IPS-18a (cell line): ENCODE data around the gene RBMS1.
"Not testable (repeated sequence)": the region's sequence is repeated elsewhere in the genome, so short reads cannot be mapped to it uniquely, and the experiment has no call there.

ENCODE experiments used
- H3K27ac ChIP-seq: one replicate; pipeline ENCODE4 v1.5.1; 2013; ENCODE audit warnings: low read length
- H3K27me3 ChIP-seq: one replicate; pipeline ENCODE4 v1.6.1; 2013; ENCODE audit warnings: mild to moderate bottlenecking, low read length; ENCODE audit not compliant: control insufficient read depth, insufficient read depth
- H3K36me3 ChIP-seq: one replicate; pipeline ENCODE4 v1.6.1; 2013; ENCODE audit warnings: low read depth, low read length; ENCODE audit not compliant: control insufficient read depth
- H3K4me1 ChIP-seq: one replicate; pipeline ENCODE4 v1.6.1; 2013; ENCODE audit warnings: low read depth, low read length; ENCODE audit not compliant: control insufficient read depth
- H3K4me3 ChIP-seq: one replicate; pipeline ENCODE4 v1.5.1; 2013; ENCODE audit warnings: low read length
- H3K9ac ChIP-seq: one replicate; pipeline ENCODE4 v1.6.1; 2013; ENCODE audit warnings: mild to moderate bottlenecking, low read length, moderate library complexity
- H3K9me3 ChIP-seq: one replicate; pipeline ENCODE4 v1.6.1; 2013; ENCODE audit warnings: low read depth, low read length; ENCODE audit not compliant: control insufficient read depth

The RBMS1 gene

GRCh38 chr2:160498137-160498536, 4.5 kb upstream of the RBMS1 start:
- Histone ChIP-seq H3K36me3 (no peaks in the 10 kb centered on the region), H3K4me3 (no peak overlapping the region), H3K9ac (no peak overlapping the region), H3K27me3 (peaks cover 4% of the 10 kb centered on the region), H3K4me1 (no peaks in the 10 kb centered on the region), H3K9me3 (no peaks in the 10 kb centered on the region), H3K27ac (no peak overlapping the region)

- Histone ChIP-seq H3K27me3 (peaks cover 4% of the 10 kb centered on the region), H3K4me3 (peak overlapping the region; percentile 95), H3K27ac (no peak overlapping the region), H3K9ac (peak overlapping the region; percentile 45), H3K9me3 (no peaks in the 10 kb centered on the region), H3K4me1 (peaks cover 23% of the 10 kb centered on the region), H3K36me3 (no peaks in the 10 kb centered on the region)
These were observed 616 bp upstream of the RBMS1 start for GRCh38 chr2:160494201-160494644.

GRCh38 chr2:160492401-160493226, 993 bp downstream of the RBMS1 start:
- peak overlapping the region; percentile 87 for H3K9ac ChIP-seq
- peak overlapping the region; percentile 65 for H3K27ac ChIP-seq
- H3K4me1 ChIP-seq, result peaks cover 27% of the 10 kb centered on the region
- H3K9me3 ChIP-seq, result no peaks in the 10 kb centered on the region
- H3K4me3 ChIP-seq, result peak overlapping the region; percentile 95
- H3K27me3 ChIP-seq, result peaks cover 4% of the 10 kb centered on the region
- no peaks in the 10 kb centered on the region for H3K36me3 ChIP-seq

- H3K27me3 ChIP-seq, result peaks cover 4% of the 10 kb centered on the region
- no peaks in the 10 kb centered on the region for H3K36me3 ChIP-seq
- peak overlapping the region; percentile 95 for H3K4me3 ChIP-seq
- peaks cover 27% of the 10 kb centered on the region for H3K4me1 ChIP-seq
- H3K27ac ChIP-seq, result peak overlapping the region; percentile 65
- peak overlapping the region; percentile 87 for H3K9ac ChIP-seq
- no peaks in the 10 kb centered on the region for H3K9me3 ChIP-seq
These were observed 1.7 kb downstream of the RBMS1 start for GRCh38 chr2:160491911-160492371.

- peaks cover 27% of the 10 kb centered on the region for H3K4me1 ChIP-seq
These were observed 2.6 kb downstream of the RBMS1 start for GRCh38 chr2:160490733-160491685.

GRCh38 chr2:160489111-160489510, 4.5 kb downstream of the RBMS1 start:
- Histone ChIP-seq H3K9ac (no peak overlapping the region), H3K27me3 (no peaks in the 10 kb centered on the region), H3K27ac (no peak overlapping the region), H3K4me3 (no peak overlapping the region), H3K9me3 (no peaks in the 10 kb centered on the region), H3K4me1 (peaks cover 31% of the 10 kb centered on the region), H3K36me3 (no peaks in the 10 kb centered on the region)

More at GRCh38 chr2:160490733-160491685, 2.6 kb downstream of the RBMS1 start:
- Histone ChIP-seq H3K4me3 (peak overlapping the region; percentile 95), H3K9ac (peak overlapping the region; percentile 87), H3K27me3 (peaks cover 4% of the 10 kb centered on the region), H3K27ac (no peak overlapping the region), H3K36me3 (no peaks in the 10 kb centered on the region), H3K9me3 (no peaks in the 10 kb centered on the region)

- not testable (repeated sequence) for H3K27ac ChIP-seq, H3K9ac ChIP-seq, H3K9me3 ChIP-seq, H3K4me3 ChIP-seq, H3K27me3 ChIP-seq, H3K36me3 ChIP-seq
- H3K4me1 ChIP-seq, result peaks cover 31% of the 10 kb centered on the region
These were observed 5.3 kb downstream of the RBMS1 start for GRCh38 chr2:160488289-160488688.

- no peak overlapping the region for H3K4me3 ChIP-seq
- peaks cover 29% of the 10 kb centered on the region for H3K4me1 ChIP-seq
- H3K9me3 ChIP-seq, result no peaks in the 10 kb centered on the region
- H3K27ac ChIP-seq, result no peak overlapping the region
- no peaks in the 10 kb centered on the region for H3K27me3 ChIP-seq
- no peaks in the 10 kb centered on the region for H3K36me3 ChIP-seq
- H3K9ac ChIP-seq, result no peak overlapping the region
These were observed 7.3 kb downstream of the RBMS1 start for GRCh38 chr2:160486341-160486740.

- no peaks in the 10 kb centered on the region for H3K36me3 ChIP-seq
- H3K9me3 ChIP-seq, result no peaks in the 10 kb centered on the region
- H3K4me1 ChIP-seq, result peaks cover 16% of the 10 kb centered on the region
- no peaks in the 10 kb centered on the region for H3K27me3 ChIP-seq
- no peak overlapping the region for H3K9ac ChIP-seq
- no peak overlapping the region for H3K4me3 ChIP-seq
- H3K27ac ChIP-seq, result no peak overlapping the region
These were observed 8.6 kb downstream of the RBMS1 start for GRCh38 chr2:160484859-160485520.

- Histone ChIP-seq H3K9me3 (no peaks in the 10 kb centered on the region), H3K36me3 (no peaks in the 10 kb centered on the region), H3K27me3 (no peaks in the 10 kb centered on the region), H3K9ac (no peak overlapping the region), H3K27ac (no peak overlapping the region), H3K4me1 (peaks cover 23% of the 10 kb centered on the region), H3K4me3 (no peak overlapping the region)
These were observed 10.9 kb downstream of the RBMS1 start for GRCh38 chr2:160482673-160483072.

GRCh38 chr2:160479269-160479668, 14.3 kb downstream of the RBMS1 start:
- no peaks in the 10 kb centered on the region for H3K36me3 ChIP-seq
- H3K27ac ChIP-seq, result no peak overlapping the region
- no peak overlapping the region for H3K4me3 ChIP-seq
- no peaks in the 10 kb centered on the region for H3K9me3 ChIP-seq
- no peaks in the 10 kb centered on the region for H3K27me3 ChIP-seq
- no peak overlapping the region for H3K9ac ChIP-seq
- H3K4me1 ChIP-seq, result peaks cover 23% of the 10 kb centered on the region
